Type B pancreatic cell (in vitro differentiated cells): ENCODE data around the gene NPAS4. TPM values are rescaled to one million over a fixed set of nuclear protein-coding genes. Genes with fewer than 3 reads are reported as not detected.

Experiments used
- DNase-seq: peaks from one replicate; pipeline ENCODE4 v3.0.0; 2021; ENCODE audit warnings: mixed read lengths; ENCODE audit not compliant: unreplicated experiment; ENCODE audit errors: extremely low spot score
- H3K27ac Mint-ChIP-seq: 2 replicates; pipeline ENCODE4 v1.8.0; 2021; ENCODE audit warnings: mild to moderate bottlenecking, mixed read lengths
- H3K27me3 Mint-ChIP-seq: 2 replicates; pipeline ENCODE4 v1.8.0; 2021; ENCODE audit warnings: mixed read lengths
- H3K36me3 Mint-ChIP-seq: 2 replicates; pipeline ENCODE4 v1.8.0; 2021; ENCODE audit warnings: mixed read lengths
- H3K4me1 Mint-ChIP-seq: one replicate; pipeline ENCODE4 v1.8.0; 2021; ENCODE audit warnings: mixed read lengths; ENCODE audit not compliant: unreplicated experiment
- H3K4me3 Mint-ChIP-seq: 2 replicates; pipeline ENCODE4 v1.8.0; 2021; ENCODE audit warnings: mild to moderate bottlenecking, mixed read lengths
- H3K9me3 Mint-ChIP-seq: 2 replicates; pipeline ENCODE4 v1.8.0; 2021; ENCODE audit warnings: mixed read lengths
- CTCF ChIP-seq: fragments of 200-600 bp; sonication (generic); conservative IDR thresholded peaks from 2 replicates; pipeline ENCODE4 v1.5.0; 2021; ENCODE audit warnings: antibody characterized with exemption, mild to moderate bottlenecking
- total RNA-seq: library from RNA; stranded (reverse); gene quantifications from 2 replicates; pipeline ENCODE4 v1.2.1, GENCODE V29; 2021; ENCODE audit warnings: low replicate concordance

NPAS4 gene
- total RNA-seq, 1 donor from 2014 or later = 0.77 TPM

GRCh38 chr11:66408488-66409214, 12.2 kb upstream of the NPAS4 start:
- Mint-ChIP-seq H3K27ac (peak overlapping the region; percentile 46), H3K9me3 (no peaks in the 10 kb centered on the region), H3K36me3 (no peaks in the 10 kb centered on the region), H3K4me3 (peak overlapping the region; percentile 86), H3K27me3 (peaks cover 51% of the 10 kb centered on the region), H3K4me1 (peaks cover 8% of the 10 kb centered on the region)
- DNase-seq = peak; percentile 96
- TF ChIP-seq CTCF = peak; percentile 100

GRCh38 chr11:66409226-66409625, 11.6 kb upstream of the NPAS4 start:
- Mint-ChIP-seq H3K4me1 (peaks cover 8% of the 10 kb centered on the region), H3K36me3 (no peaks in the 10 kb centered on the region), H3K27me3 (peaks cover 51% of the 10 kb centered on the region)

GRCh38 chr11:66410191-66410590, 10.6 kb upstream of the NPAS4 start:
- H3K27ac Mint-ChIP-seq = no peak overlapping the region
- H3K9me3 Mint-ChIP-seq = no peaks in the 10 kb centered on the region
- no peak for DNase-seq
- no peak for TF ChIP-seq CTCF
- H3K36me3 Mint-ChIP-seq = no peaks in the 10 kb centered on the region
- peaks cover 8% of the 10 kb centered on the region for H3K4me1 Mint-ChIP-seq
- peaks cover 51% of the 10 kb centered on the region for H3K27me3 Mint-ChIP-seq
- no peak overlapping the region for H3K4me3 Mint-ChIP-seq

More at GRCh38 chr11:66409226-66409625, 11.6 kb upstream of the NPAS4 start:
- no peak for DNase-seq
- Mint-ChIP-seq H3K9me3 (no peaks in the 10 kb centered on the region), H3K27ac (no peak overlapping the region), H3K4me3 (no peak overlapping the region)
- no peak for TF ChIP-seq CTCF

- peaks cover 8% of the 10 kb centered on the region for H3K4me1 Mint-ChIP-seq
- DNase-seq = no peak
- no peaks in the 10 kb centered on the region for H3K9me3 Mint-ChIP-seq
- TF ChIP-seq CTCF = no peak
- no peak overlapping the region for H3K27ac Mint-ChIP-seq
- no peaks in the 10 kb centered on the region for H3K36me3 Mint-ChIP-seq
- H3K4me3 Mint-ChIP-seq = no peak overlapping the region
- peaks cover 49% of the 10 kb centered on the region for H3K27me3 Mint-ChIP-seq
Measured at GRCh38 chr11:66411323-66411722, 9.5 kb upstream of the NPAS4 start.

GRCh38 chr11:66412110-66412509, 8.7 kb upstream of the NPAS4 start:
- no peak overlapping the region for H3K4me3 Mint-ChIP-seq
- no peak for TF ChIP-seq CTCF
- no peaks in the 10 kb centered on the region for H3K9me3 Mint-ChIP-seq
- no peak for DNase-seq
- H3K27ac Mint-ChIP-seq = no peak overlapping the region
- no peaks in the 10 kb centered on the region for H3K36me3 Mint-ChIP-seq
- H3K4me1 Mint-ChIP-seq = peaks cover 8% of the 10 kb centered on the region
- H3K27me3 Mint-ChIP-seq = peaks cover 51% of the 10 kb centered on the region
